H9 (cell line): ENCODE results near the gene RPGRIP1L. TPM values are rescaled to one million over a fixed set of nuclear protein-coding genes. Genes with fewer than 3 reads are reported as not detected.

Source experiments
- DNase-seq: peaks from one replicate; pipeline ENCODE4 v3.0.0-alpha.2; 2017
- H2AFZ ChIP-seq: one replicate; pipeline ENCODE4 v1.6.1; 2013; ENCODE audit warnings: mild to moderate bottlenecking, low read length, control low read depth, moderate library complexity
- H2AK5ac ChIP-seq: 2 replicates; pipeline ENCODE4 v1.6.1; 2013; ENCODE audit warnings: low read length, control low read depth, mixed read lengths; ENCODE audit not compliant: insufficient read length
- H2BK120ac ChIP-seq: one replicate; pipeline ENCODE4 v1.6.1; 2013; ENCODE audit warnings: low read depth, mild to moderate bottlenecking, low read length, control low read depth, inconsistent platforms; ENCODE audit not compliant: poor library complexity, severe bottlenecking
- H2BK12ac ChIP-seq: 2 replicates; pipeline ENCODE4 v1.6.1; 2013; ENCODE audit warnings: low read length, control low read depth, mixed read lengths, low read depth; ENCODE audit not compliant: insufficient read length
- H2BK15ac ChIP-seq: 2 replicates; pipeline ENCODE4 v1.6.1; 2013; ENCODE audit warnings: low read depth, low read length, control low read depth
- H2BK20ac ChIP-seq: one replicate; pipeline ENCODE4 v1.6.1; 2013; ENCODE audit warnings: low read depth, mild to moderate bottlenecking, low read length, control low read depth, inconsistent platforms; ENCODE audit not compliant: poor library complexity, severe bottlenecking
- H2BK5ac ChIP-seq: 2 replicates; pipeline ENCODE4 v1.6.1; 2013; ENCODE audit warnings: low read length, control low read depth, mixed read lengths; ENCODE audit not compliant: insufficient read length
- H3K14ac ChIP-seq: 2 replicates; pipeline ENCODE4 v1.6.1; 2013; ENCODE audit warnings: low read length, control low read depth; ENCODE audit not compliant: insufficient read depth
- H3K18ac ChIP-seq: 2 replicates; pipeline ENCODE4 v1.6.1; 2013; ENCODE audit warnings: low read depth, mild to moderate bottlenecking, mixed read lengths, low read length, control low read depth; ENCODE audit not compliant: insufficient read length
- H3K23ac ChIP-seq: 2 replicates; pipeline ENCODE4 v1.6.1; 2013; ENCODE audit warnings: low read length, control low read depth, mixed read lengths, low read depth; ENCODE audit not compliant: insufficient read length
- H3K23me2 ChIP-seq: 2 replicates; pipeline ENCODE4 v1.6.1; 2013; ENCODE audit warnings: low read depth, mild to moderate bottlenecking, mixed read lengths, low read length, control low read depth; ENCODE audit not compliant: insufficient read length, poor library complexity, severe bottlenecking
- H3K27ac ChIP-seq: 2 replicates; pipeline ENCODE4 v1.5.1; 2013; ENCODE audit warnings: low read length, control low read depth, mixed read lengths, low read depth; ENCODE audit not compliant: insufficient read length
- H3K27me3 ChIP-seq: 2 replicates; pipeline ENCODE4 v1.6.1; 2013; ENCODE audit warnings: low read length, control low read depth, inconsistent platforms; ENCODE audit not compliant: insufficient read depth
- H3K4ac ChIP-seq: 2 replicates; pipeline ENCODE4 v1.6.1; 2013; ENCODE audit warnings: low read depth, mild to moderate bottlenecking, control low read depth, inconsistent platforms, low read length, moderate library complexity
- H3K4me1 ChIP-seq: 2 replicates; pipeline ENCODE4 v1.6.1; 2013; ENCODE audit warnings: low read length, control low read depth, inconsistent platforms; ENCODE audit not compliant: insufficient read depth
- H3K4me2 ChIP-seq: 2 replicates; pipeline ENCODE4 v1.6.1; 2013; ENCODE audit warnings: low read length, control low read depth, mixed read lengths; ENCODE audit not compliant: insufficient read length, insufficient read depth
- H3K56ac ChIP-seq: 2 replicates; pipeline ENCODE4 v1.6.1; 2013; ENCODE audit warnings: low read depth, mild to moderate bottlenecking, mixed read lengths, low read length, control low read depth; ENCODE audit not compliant: insufficient read length
- H3K79me1 ChIP-seq: 2 replicates; pipeline ENCODE4 v1.6.1; 2013; ENCODE audit warnings: low read depth, mild to moderate bottlenecking, moderate library complexity, low read length, control low read depth, inconsistent platforms; ENCODE audit not compliant: insufficient read depth, poor library complexity, severe bottlenecking
- H3K79me2 ChIP-seq: 2 replicates; pipeline ENCODE4 v1.6.1; 2013; ENCODE audit warnings: low read length, control low read depth, inconsistent platforms; ENCODE audit not compliant: insufficient read depth
- H3K9ac ChIP-seq: 2 replicates; pipeline ENCODE4 v1.6.1; 2013; ENCODE audit warnings: low read length, control low read depth, mixed read lengths; ENCODE audit not compliant: insufficient read length; ENCODE audit errors: extremely low read depth
- H3K9me3 ChIP-seq: one replicate; pipeline ENCODE4 v1.6.1; 2013; ENCODE audit warnings: low read depth, low read length, inconsistent platforms; ENCODE audit not compliant: control insufficient read depth
- H3T11ph ChIP-seq: one replicate; pipeline ENCODE4 v1.6.1; 2013; ENCODE audit warnings: mild to moderate bottlenecking, low read length, control low read depth, inconsistent platforms
- H4K20me1 ChIP-seq: one replicate; pipeline ENCODE4 v1.6.1; 2013; ENCODE audit not compliant: control insufficient read depth, insufficient read length, insufficient read depth
- H4K5ac ChIP-seq: 2 replicates; pipeline ENCODE4 v1.6.1; 2013; ENCODE audit warnings: low read depth, mild to moderate bottlenecking, mixed read lengths, low read length, control low read depth; ENCODE audit not compliant: insufficient read length
- H4K8ac ChIP-seq: replicated peaks from 2 replicates; pipeline ENCODE4 v1.6.1; 2013; ENCODE audit warnings: low read length, control low read depth, mixed read lengths, low read depth; ENCODE audit not compliant: insufficient read length
- H4K91ac ChIP-seq: 2 replicates; pipeline ENCODE4 v1.6.1; 2013; ENCODE audit warnings: low read depth, mild to moderate bottlenecking, moderate library complexity, mixed read lengths, low read length, control low read depth; ENCODE audit not compliant: insufficient read length
- H3K27ac Mint-ChIP-seq, 3 experiments: 2 replicates in 2 of 3; 3 replicates in 1 of 3; pipeline ENCODE4 v1.8.0; 2020 to 2021; ENCODE audit warnings: mixed read lengths in 3 of 3, mild to moderate bottlenecking in 1 of 3, moderate library complexity in 1 of 3
- H3K27me3 Mint-ChIP-seq: 2 replicates; pipeline ENCODE4 v1.8.0; 2021; ENCODE audit warnings: low read depth, mild to moderate bottlenecking, moderate library complexity, mixed read lengths
- H3K36me3 Mint-ChIP-seq, 3 experiments: 2 replicates in 2 of 3; 3 replicates in 1 of 3; pipeline ENCODE4 v1.8.0; 2020 to 2021; ENCODE audit warnings: low read depth in 3 of 3, mixed read lengths in 3 of 3; ENCODE audit not compliant: insufficient read depth in 1 of 3
- H3K4me1 Mint-ChIP-seq, 2 experiments: 2 replicates each; pipeline ENCODE4 v1.8.0; 2020; ENCODE audit warnings: mixed read lengths in 2 of 2
- H3K4me3 Mint-ChIP-seq, 2 experiments: 2 replicates in 1 of 2; 3 replicates in 1 of 2; pipeline ENCODE4 v1.8.0; 2020 to 2021; ENCODE audit warnings: mild to moderate bottlenecking in 2 of 2, mixed read lengths in 2 of 2, moderate library complexity in 1 of 2
- H3K9me3 Mint-ChIP-seq, 2 experiments: 2 replicates in 1 of 2; 3 replicates in 1 of 2; pipeline ENCODE4 v1.8.0; 2020; ENCODE audit warnings: mild to moderate bottlenecking in 2 of 2, mixed read lengths in 2 of 2, moderate library complexity in 1 of 2
- WGBS: extraction: QIAGEN DNeasy Blood & Tissue Kit; methylation state at CpG from one replicate; pipeline ENCODE4 v1.1.7; 2013; ENCODE audit warnings: missing lambda C conversion rate, low lambda C conversion rate, mixed read lengths; ENCODE audit not compliant: insufficient read length; ENCODE audit errors: extremely low coverage; 5-methylcytosine and 5-hydroxymethylcytosine counted together
- total RNA-seq: library from RNA; stranded (reverse); gene quantifications from 2 replicates; pipeline ENCODE4 v1.2.1, GENCODE V29; 2021
- TF ChIP-seq, protein P1 (sequence below): fragments of 200-600 bp; sonication (generic); conservative IDR thresholded peaks from 3 replicates; pipeline ENCODE4 v1.8.0; 2021; ENCODE audit warnings: antibody characterized with exemption, mild to moderate bottlenecking

The RPGRIP1L gene
- total RNA-seq, 1 experiment from 2014 or later, result 11.7 TPM

DNA sequence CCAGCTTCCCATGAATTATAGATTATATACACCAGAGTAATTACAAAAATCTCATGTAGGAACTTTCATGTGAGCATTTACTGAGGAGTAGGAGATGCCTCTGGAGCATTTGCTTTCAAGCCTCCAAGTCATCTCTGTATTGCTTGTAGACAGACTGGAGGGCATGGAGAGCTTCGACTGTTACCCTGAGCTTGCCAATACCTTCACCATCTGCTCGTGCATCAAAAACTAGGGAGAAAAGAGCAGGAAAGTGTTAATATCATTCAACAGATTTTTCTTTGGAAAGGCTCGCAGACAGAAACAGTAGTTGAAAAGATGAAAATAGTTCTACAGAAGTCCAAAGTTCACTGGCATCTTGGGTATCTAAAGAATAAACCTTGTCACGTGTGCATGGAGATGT is 101.7 kb downstream of the RPGRIP1L start:
- Histone ChIP-seq H3K14ac (no peak overlapping the region), H2BK15ac (no peak overlapping the region), H3T11ph (no peak overlapping the region), H2AFZ (no peak overlapping the region), H4K5ac (no peak overlapping the region), H2BK12ac (no peak overlapping the region), H4K8ac (no peak overlapping the region), H4K20me1 (no peaks in the 10 kb centered on the region), H3K23ac (no peak overlapping the region), H3K23me2 (no peaks in the 10 kb centered on the region), H3K27me3 (no peaks in the 10 kb centered on the region), H4K91ac (no peak overlapping the region), H3K4ac (no peak overlapping the region), H3K79me2 (no peaks in the 10 kb centered on the region), H3K79me1 (no peaks in the 10 kb centered on the region), H3K56ac (no peak overlapping the region), H2BK20ac (no peak overlapping the region), H2BK5ac (no peak overlapping the region), H3K9ac (no peak overlapping the region), H3K27ac (no peak overlapping the region), H2AK5ac (no peak overlapping the region), H3K9me3 (no peaks in the 10 kb centered on the region), H3K18ac (no peak overlapping the region), H2BK120ac (no peak overlapping the region), H3K4me2 (no peak overlapping the region), H3K4me1 (no peaks in the 10 kb centered on the region)
- Mint-ChIP-seq H3K27me3 (no peaks in the 10 kb centered on the region), H3K36me3 (no peaks in the 10 kb centered on the region; a peak in 2 of 7 replicates), H3K4me1 (no peaks in the 10 kb centered on the region), H3K9me3 (no peaks in the 10 kb centered on the region), H3K27ac (no peak overlapping the region), H3K4me3 (no peak overlapping the region)
- no peak for DNase-seq
- no CpG with 5 or more reads among the region's 4 CpGs for WGBS
- TF ChIP-seq, protein P1, sequence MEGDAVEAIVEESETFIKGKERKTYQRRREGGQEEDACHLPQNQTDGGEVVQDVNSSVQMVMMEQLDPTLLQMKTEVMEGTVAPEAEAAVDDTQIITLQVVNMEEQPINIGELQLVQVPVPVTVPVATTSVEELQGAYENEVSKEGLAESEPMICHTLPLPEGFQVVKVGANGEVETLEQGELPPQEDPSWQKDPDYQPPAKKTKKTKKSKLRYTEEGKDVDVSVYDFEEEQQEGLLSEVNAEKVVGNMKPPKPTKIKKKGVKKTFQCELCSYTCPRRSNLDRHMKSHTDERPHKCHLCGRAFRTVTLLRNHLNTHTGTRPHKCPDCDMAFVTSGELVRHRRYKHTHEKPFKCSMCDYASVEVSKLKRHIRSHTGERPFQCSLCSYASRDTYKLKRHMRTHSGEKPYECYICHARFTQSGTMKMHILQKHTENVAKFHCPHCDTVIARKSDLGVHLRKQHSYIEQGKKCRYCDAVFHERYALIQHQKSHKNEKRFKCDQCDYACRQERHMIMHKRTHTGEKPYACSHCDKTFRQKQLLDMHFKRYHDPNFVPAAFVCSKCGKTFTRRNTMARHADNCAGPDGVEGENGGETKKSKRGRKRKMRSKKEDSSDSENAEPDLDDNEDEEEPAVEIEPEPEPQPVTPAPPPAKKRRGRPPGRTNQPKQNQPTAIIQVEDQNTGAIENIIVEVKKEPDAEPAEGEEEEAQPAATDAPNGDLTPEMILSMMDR, result no peak
